Right hindlimb (tissue), 1 donor: ENCODE measurements around the gene PROSER1.
A peak's percentile ranks its signal among the peaks of the same experiment; 100 is the strongest.
"Not testable (repeated sequence)": the region's sequence is repeated elsewhere in the genome, so short reads cannot be mapped to it uniquely, and the experiment has no call there.

Experiments
- DNase-seq: peaks from one replicate; pipeline ENCODE4 v3.0.0-alpha.2; 2018

Gene PROSER1

DNA sequence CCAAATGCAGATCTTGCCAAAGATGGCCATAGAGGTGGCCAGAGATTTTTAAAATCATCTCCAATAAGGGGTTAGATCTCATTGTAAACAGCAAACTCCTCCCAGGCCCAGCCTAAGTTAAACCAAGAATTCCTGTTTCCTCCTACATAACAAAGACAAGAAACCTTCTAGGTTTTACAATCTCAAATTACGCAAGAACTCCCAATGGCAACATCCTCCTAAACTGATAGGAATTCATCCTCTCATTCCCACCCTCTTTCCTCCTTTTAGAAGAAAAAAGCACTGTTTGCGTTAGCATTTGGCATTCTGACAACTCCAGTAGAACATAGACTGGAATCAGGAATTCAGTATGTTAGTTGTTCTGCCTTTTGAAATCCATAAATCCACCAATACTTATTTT lies 14.6 kb downstream of the PROSER1 start:
- no peak for DNase-seq

DNA sequence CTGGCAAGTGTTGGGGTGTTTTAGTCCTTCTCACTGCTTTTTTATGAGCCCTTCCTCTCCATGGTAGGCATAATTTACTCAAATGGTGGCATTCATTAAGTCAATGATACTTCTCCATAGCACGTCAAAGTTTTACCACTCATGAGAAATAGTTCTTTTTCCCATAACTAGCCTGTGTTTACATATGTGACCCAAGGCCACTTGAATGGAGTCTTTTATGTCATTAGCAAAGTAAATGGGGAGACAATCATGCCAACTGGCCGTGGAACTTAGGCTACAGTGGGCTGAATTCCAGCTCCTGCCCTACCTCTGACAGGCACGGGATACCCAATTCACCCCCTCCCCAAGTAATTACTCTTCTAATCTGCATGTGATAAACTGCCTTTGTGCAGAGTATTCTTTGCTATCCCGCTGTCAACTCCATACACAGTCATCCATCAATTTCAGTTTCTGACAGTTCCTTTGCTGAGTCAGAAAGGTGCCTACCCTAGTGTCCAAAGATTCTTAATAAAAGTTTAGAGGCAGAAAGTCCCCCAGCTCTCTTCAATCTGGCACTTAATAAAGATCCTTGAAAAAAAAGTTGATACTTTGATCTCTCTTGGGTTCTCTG lies 16.9 kb downstream of the PROSER1 start:
- DNase-seq: no peak

DNA sequence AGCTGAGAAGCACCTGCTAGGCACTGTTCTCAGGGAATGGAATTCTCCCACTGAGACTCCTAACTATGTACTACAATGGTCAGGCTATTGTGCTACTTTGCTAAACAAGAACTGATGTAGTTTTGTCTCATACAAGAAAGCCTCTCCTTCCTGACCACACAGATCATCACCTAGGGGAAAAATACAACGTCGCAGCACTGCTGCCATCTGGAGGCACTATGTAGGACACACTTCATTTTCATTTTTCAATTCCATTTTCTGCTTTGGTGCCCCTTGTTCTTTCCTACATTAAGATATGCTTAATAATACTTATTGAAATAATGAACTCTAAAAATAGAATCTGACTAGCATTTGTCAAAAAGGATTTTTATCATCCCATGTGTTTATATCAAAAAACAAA lies 21.1 kb downstream of the PROSER1 start:
- DNase-seq: no peak

- no peak for DNase-seq
Measured at GRCh38 chr13:39016087-39016486, 21.8 kb downstream of the PROSER1 start.

GRCh38 chr13:39013462-39013861 lies 24.4 kb downstream of the PROSER1 start:
- no peak for DNase-seq

- no peak for DNase-seq
Measured at GRCh38 chr13:39012608-39013007, 25.3 kb downstream of the PROSER1 start.

DNA sequence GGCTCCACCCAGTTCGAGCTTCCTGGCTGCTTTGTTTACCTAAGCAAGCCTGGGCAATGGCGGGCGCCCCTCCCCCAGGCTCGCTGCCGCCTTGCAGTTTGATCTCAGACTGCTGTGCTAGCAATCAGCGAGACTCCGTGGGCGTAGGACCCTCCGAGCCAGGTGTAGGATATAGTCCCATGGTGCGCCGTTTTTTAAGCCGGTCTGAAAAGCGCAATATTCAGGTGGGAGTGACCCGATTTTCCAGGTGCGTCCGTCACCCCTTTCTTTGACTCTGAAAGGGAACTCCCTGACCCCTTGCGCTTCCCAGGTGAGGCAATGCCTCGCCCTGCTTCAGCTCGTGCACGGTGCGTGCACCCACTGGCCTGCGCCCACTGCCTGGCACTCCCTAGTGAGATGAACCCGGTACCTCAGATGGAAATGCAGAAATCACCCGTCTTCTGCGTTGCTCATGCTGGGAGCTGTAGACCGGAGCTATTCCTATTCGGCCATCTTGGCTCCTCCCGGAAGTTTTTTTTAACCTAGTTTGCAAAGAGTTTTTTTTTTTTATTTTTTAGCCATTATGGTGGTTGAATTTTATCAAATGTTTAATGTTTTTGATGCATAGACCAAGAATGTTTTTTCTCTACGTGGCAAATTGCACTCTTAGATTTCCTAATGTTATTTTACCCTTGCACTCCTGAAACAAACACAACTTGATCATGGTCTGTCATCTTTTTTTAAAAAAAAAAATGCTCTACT lies 31.3 kb downstream of the PROSER1 start:
- DNase-seq: not testable (repeated sequence)

DNA sequence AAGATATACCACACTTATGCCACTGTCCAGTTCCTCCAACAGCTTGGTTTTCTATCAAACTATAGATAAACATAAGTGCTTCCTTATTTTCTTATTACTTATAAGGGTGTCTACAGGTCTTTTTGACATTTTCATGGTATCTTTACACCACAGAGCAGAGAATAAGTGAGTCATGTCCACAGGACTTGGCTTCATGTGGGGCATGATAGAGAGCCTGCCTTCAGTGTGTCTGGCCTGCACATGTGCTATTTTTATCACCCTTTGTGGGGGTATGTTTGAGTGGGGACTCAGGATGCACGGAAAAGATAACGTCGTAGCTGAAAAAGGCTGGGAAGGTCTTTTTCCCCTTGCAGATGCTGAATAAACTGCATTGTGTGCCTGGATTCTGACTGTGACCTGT lies 39.1 kb downstream of the PROSER1 start:
- DNase-seq: no peak

DNA sequence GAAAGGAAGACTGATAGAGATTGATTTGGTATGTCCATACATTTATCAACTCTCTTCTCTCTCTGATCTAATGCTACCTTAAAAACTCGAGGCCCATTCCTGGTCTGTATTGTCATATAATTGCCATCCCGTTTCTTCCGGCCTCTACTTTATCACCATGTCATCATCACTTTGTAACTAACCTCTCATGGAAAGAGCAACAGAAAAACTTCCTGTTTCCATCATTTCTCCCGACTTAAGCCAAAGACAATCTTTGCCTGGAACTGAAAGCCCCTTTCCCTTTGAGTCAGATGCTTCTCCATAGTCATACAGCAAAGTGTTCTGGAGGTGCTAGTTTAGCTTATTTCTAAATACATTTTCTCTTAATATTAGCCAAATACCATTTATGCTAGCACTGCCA lies 44.5 kb downstream of the PROSER1 start:
- no peak for DNase-seq

GRCh38 chr13:38990693-38991092 lies 47.2 kb downstream of the PROSER1 start, which contains the start of gene STOML3:
Gene STOML3 (minus strand): TSS chr13:38990831. CDS start chr13:38990721, 110 bp downstream.
- DNase-seq: no peak

GRCh38 chr13:38981096-38981495 lies 56.8 kb downstream of the PROSER1 start:
- no peak for DNase-seq

DNA sequence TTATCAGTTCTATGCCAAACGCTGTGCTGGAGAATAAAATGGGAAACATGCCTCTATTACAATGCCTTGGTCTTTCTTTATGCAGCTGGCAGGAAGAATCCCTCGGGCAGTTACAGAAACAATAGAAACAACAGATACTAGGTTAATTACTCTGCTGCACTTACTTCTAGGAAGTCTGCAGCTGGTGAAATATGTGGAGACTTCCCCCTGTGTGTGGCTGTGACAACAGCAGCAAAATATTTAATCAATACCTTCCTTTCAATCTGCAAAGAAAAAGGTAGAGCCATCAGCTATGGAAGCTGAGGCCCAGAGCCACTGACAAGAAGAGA lies 57.2 kb downstream of the PROSER1 start:
- no peak for DNase-seq

GRCh38 chr13:38979891-38980749 lies 57.8 kb downstream of the PROSER1 start:
- DNase-seq: peak; percentile 89

DNA sequence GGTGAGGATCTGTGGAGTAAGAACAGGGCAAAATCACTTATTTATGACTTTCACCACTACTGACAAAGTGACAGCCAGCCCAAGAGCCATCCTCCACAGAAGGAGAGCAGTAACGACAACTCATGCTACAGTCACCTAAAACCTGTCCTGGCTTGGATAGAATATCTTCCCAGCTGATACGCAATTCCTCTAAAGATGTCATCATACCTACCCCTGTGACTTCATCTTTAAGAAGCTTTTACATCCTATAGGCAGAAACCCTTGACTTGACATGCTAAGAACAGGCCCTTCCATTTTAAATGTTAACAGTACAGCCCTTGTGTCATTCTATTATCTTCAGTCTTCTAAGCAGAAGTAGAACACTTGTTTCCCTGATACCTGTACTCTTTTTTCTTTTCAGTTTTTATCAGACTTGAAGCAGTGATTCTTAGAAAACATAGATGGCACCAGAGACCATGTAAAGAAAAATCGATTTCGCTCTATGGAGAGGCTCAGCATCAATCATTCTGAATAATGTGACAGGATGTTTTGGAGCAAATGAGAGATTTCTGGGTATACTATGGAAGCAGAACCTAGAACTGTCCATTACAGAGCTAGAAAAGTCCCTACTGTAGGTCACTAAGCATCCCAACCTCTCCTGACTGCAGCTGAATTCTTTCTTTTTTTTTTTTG lies 67.4 kb downstream of the PROSER1 start:
- no peak for DNase-seq

DNA sequence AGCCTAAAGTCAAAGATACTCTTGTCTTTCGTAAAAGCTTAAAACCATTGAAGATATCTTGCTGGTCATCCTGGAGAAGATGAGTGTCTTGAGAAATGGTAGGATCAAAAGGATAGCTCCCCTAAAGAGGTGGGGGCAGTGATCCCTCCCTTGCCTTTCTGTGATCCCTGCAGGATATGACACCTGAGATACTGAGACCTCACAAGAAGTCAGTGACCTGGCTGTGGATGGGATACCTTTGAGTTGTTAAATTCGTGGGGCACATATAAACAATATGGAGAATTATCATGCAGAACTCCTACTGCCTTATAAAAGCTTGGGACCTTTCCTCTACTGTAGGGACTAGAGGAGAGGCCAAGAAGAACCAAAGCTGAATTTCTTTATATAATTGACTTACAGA lies 68.7 kb downstream of the PROSER1 start:
- DNase-seq: no peak

DNA sequence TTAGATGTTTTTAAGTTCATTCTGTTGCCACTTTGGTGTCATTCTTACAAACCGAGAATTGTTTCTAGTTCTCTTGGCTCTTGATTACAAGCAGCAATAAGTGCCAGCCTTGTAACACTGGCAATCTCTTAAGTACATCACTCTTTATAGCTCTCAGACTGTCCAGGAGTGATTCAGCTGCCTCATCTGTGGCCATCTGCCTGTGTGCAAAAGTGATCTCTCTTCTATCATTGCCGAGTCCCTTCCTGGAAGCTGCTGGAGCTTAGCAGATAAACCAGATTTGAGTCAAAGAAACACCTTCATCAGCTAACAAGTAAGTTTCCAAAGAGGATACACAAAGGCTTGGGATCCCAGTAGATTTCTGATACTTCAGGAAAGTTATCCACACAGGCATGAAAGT lies 70.4 kb downstream of the PROSER1 start:
- no peak for DNase-seq

DNA sequence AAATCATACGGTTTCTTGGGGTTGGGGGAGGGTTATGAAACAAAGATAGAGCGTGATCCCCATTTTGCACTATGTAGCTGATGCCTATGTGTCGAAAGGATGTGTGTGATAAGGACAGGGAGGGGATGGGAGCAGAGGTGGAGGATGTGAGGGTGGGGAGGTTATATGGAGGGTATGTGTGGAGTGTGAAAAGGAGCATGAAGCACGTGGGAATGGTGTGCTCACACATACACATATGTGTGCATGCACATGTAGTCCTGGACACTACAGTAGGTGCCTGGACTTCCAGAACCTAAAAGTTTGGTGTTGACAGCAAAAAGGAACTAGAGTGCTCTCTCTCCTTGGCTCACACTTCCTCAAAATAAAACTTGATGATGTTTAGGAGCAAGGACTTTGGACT lies 72.6 kb downstream of the PROSER1 start:
- no peak for DNase-seq

- no peak for DNase-seq
Measured at GRCh38 chr13:38960175-38960574, 77.7 kb downstream of the PROSER1 start.
